Epithelial cell of prostate (primary cell): ENCODE measurements around the gene POC1A.
"Not testable (repeated sequence)": the region's sequence is repeated elsewhere in the genome, so short reads cannot be mapped to it uniquely, and the experiment has no call there.

Experiments
- DNase-seq: peaks from one replicate; pipeline ENCODE4 v3.0.0-alpha.2; 2011; ENCODE audit warnings: low read depth, low spot score
- H3K27ac ChIP-seq: fragments of 450-650 bp; 2 replicates; pipeline ENCODE4 v1.5.1; 2017; ENCODE audit warnings: mild to moderate bottlenecking

The POC1A gene

GRCh38 chr3:52185311-52185710, 31.1 kb upstream of the POC1A start:
- H3K27ac ChIP-seq: no peak overlapping the region
- DNase-seq: no peak

- H3K27ac ChIP-seq: no peak overlapping the region
- DNase-seq: no peak
These were observed 30.5 kb upstream of the POC1A start for GRCh38 chr3:52184690-52185089.

GRCh38 chr3:52183786-52184445, 29.7 kb upstream of the POC1A start:
- H3K27ac ChIP-seq: no peak overlapping the region
- no peak for DNase-seq

DNA sequence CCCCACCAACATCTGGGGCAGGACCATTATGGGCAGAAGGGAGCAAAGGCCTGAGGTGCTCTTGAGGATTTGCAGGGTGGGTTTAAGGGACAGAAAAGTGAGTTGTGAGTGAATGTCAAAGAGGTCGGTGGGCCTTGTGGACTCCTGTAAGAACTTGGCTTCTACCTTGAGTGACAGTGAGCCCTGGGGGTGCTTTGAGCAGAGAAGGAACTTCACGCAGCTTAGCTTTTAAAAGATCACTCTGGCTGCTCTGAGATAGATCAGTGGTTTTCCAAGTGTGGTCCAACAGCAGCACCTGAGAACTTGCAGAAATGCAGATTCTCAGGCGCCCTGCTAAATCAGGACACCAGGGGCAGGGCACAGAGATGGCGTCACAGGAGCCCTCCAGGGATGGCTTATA, 28.5 kb upstream of the POC1A start:
- no peak overlapping the region for H3K27ac ChIP-seq
- no peak for DNase-seq

DNA sequence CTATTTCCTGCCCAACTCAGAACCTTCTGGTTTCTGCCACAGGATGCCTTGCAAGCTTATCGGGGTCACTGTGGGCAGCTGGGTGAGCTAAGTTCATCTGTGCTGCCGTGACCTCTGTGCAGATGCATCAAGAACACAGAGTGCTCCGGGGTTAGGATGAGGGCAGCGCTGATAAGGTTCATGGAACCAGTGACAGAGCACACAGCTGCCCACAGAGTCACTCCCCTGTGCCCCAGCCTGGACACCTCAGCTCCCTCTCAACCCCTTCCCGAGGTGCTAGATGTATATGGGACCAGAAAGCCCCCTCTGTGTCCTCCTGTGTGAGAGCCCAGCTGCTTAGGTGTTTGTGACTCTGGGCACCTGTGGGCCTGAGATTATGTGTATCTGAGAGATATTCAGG, 28.0 kb upstream of the POC1A start:
- DNase-seq: no peak
- no peak overlapping the region for H3K27ac ChIP-seq

- no peak for DNase-seq
- H3K27ac ChIP-seq: peak overlapping the region; percentile 12
These were observed 27.3 kb upstream of the POC1A start for GRCh38 chr3:52181543-52181942.

DNA sequence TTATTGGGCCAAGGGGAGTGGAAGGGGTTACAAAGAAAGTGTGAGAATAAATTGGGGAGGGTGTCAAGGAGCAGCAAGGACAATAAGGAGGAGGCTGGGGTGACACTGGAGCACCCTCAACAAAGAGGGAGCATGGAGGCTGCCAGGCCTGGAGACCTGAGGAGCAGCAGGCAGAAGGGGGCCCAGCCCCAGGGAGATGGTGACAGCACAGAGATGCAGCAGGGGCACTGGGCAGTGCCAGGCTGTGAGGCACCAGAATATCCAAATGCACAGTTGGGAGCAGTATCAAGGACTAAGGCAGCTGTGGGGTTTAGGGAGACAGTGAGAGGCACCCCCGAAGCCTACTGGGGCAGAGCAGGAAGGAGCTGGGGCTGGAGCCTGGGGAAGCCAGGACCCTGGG, 24.3 kb upstream of the POC1A start:
- no peak for DNase-seq
- no peak overlapping the region for H3K27ac ChIP-seq

GRCh38 chr3:52178126-52178525, 23.9 kb upstream of the POC1A start:
- not testable (repeated sequence) for DNase-seq, H3K27ac ChIP-seq

DNA sequence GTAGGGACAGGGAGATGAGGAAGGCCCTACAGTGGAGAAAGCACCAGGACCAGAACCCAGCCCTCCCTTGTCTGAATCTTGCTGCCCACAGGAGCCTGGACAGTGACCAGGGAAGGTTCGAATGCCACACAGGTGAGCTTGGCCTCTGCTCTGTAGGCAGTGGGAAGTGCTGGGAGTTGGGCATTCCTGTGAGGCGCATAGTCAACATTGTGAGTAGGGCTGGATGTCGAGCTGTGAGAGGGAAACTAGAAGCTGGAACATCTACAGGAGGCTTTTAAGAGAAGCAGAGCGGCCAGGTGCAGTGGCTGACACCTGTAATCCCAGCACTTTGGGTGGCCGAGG, 23.4 kb upstream of the POC1A start:
- no peak overlapping the region for H3K27ac ChIP-seq
- no peak for DNase-seq

DNA sequence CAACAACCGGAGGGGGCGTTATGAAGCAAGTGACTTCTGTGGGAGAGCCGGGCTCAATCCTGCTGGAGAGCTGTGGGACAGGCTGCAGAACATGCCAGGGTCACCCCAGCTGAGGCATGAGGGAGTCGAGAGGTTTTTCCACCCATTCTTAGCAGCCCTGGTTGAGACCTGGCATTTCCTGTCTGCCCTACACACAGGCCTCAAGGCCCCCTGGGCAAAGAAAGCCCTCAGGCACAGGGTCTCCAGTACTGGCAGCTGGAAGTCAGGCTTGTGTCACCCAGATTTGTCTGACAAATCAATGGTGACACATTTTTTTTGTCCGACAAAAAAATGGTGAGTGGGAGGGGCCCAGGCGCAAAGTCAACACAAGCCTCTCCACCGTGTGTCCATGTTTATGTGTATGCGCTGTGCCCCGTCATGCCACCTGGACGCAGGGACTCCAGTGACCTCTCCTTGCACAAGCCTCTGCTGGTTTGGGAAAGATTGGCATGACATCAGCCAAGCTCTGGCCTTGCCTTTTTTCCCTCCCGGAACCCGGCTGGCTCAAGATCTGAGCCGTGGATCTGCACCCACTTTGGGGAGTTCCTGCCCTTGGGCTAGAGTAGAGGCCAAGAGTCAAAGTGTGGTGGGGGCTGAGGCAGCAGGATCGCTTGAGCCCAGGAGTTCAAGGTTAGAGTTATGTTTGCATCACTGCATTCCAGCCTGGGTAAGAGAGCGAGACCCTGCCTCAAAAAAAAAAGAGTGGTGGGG, 22.9 kb upstream of the POC1A start:
- no peak overlapping the region for H3K27ac ChIP-seq
- no peak for DNase-seq

GRCh38 chr3:52176180-52176752, 22.0 kb upstream of the POC1A start:
- H3K27ac ChIP-seq: no peak overlapping the region
- no peak for DNase-seq

DNA sequence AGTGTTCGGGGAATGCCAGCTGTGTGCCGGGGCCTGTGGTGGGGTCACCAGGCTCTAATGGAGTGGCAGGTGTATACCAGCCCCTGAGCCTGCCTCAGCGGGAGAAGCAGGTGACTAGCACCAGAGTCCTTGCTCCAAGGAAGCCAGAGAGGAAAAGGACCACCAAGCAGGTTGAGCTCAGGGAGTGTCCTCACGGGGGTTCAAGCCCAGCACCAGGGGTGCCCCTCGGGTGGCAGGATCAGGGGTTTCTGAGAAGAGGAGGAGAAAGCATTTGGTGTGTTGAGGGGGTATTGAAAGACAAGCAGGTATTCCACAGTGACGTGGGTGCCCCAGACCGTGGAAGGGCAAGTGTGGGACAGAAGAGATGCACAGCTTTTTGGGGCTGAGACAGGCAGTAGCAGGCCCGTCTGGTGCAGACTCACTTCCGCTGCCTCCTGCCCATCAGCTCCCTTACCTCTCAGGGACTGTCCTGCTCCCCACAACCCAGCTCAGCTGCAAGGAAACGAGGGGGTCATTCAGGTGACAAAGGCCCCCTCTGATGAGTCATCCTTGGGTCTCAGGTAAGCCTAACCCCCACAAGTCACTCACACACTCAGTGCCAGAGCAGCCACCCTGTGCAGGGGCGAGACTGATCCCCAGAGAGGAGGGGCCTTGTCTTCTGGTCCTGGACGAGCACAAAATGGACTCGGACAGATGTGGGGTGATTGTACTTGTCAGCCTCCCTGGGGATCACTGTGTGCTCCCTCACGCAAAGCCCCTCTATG, 21.4 kb upstream of the POC1A start:
- H3K27ac ChIP-seq: peak overlapping the region; percentile 34
- no peak for DNase-seq

DNA sequence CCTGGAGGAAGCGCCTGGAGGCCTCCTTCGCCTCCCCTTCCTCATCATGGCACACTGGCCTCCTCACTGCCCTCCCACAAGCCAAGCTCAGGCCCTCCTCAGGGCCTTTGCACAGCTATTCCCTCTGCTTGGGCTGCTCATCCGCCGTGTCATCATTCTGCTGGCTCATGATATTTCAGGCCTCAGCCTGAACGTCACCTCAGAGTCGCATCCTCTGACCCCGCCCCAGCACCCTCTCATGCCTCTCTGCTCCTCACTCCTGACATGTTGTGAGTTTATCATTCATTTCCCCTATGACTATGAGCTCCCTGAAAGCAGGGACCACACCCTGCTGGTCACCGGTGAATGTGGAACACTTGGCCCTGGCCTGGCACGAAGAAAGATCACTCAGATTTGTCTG, 20.7 kb upstream of the POC1A start:
- no peak for DNase-seq
- peak overlapping the region; percentile 34 for H3K27ac ChIP-seq

GRCh38 chr3:52173101-52173500, 18.9 kb upstream of the POC1A start:
- no peak for DNase-seq
- no peak overlapping the region for H3K27ac ChIP-seq

- no peak overlapping the region for H3K27ac ChIP-seq
- DNase-seq: no peak
These were observed 18.1 kb upstream of the POC1A start for GRCh38 chr3:52172262-52172757.

- no peak for DNase-seq
- H3K27ac ChIP-seq: no peak overlapping the region
These were observed 17.5 kb upstream of the POC1A start for GRCh38 chr3:52171514-52172261.

- H3K27ac ChIP-seq, DNase-seq: not testable (repeated sequence)
These were observed 16.0 kb upstream of the POC1A start for GRCh38 chr3:52170217-52170616.

- no peak overlapping the region for H3K27ac ChIP-seq
- DNase-seq: no peak
These were observed 13.0 kb upstream of the POC1A start for GRCh38 chr3:52167240-52167639.

DNA sequence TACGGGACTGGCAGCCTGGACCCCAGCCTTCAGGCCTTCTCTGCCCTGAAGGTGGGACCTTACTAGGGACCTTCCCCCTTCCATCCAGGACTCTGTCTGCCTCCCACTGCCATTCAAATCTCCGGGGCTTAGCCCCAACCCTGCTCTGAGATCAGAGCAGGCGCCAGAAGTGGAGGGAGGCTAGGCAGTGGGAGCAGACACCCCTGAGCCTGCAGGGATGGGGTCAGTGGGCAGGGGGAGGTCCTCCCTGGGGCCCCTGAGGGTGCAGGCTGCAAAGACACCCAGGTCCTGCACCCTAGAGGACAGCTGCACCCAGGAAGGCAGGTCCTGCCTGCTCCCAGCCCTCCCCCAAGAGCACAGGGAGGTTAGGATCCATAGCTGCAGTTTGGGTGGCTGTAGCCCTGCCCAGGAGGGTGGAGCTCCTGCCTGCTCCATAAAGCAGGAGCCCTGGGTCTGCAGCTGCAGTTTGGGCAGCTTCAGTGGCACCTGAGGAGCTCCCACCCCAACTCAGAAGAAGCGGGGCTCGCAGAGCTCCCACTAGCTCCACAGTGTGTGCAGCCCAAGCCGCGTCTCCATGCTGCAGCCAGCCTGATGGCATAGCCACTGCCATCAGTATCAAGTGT, 8.1 kb upstream of the POC1A start:
- no peak overlapping the region for H3K27ac ChIP-seq
- DNase-seq: no peak

DNA sequence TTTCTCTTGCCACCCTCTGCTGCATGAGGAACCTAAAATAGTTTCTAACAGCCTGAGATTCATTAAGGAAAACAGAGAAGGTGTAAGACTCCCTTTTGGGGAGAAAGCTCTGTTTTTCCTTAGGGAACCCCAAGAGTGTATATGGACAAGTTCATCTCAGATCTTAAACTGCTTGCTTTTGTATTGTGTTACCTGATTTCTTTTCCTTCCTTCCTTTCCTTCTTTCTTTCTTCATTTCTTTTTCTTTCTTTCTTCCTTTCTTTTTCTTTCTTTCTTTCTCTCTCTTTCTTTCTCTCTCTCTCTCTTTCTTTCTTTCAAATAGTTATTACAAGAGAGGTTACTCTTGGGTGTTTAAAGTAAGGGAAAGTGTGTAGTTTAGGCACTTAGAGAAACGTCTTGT, 5.3 kb upstream of the POC1A start:
- DNase-seq: no peak
- H3K27ac ChIP-seq: no peak overlapping the region
